Activated B cell treated with CpG ODN at 0.5 μM for 24 hours (primary cell): ENCODE results near the gene NNMT. TPM values are rescaled to one million over a fixed set of nuclear protein-coding genes. Genes with fewer than 3 reads are reported as not detected.

Experiments
- ATAC-seq: fragments of 200-7000 bp; cut with Tn5 transposase; one replicate; pipeline ENCODE4 v1.10.0; 2021; ENCODE audit warnings: low read depth, mild to moderate bottlenecking, moderate library complexity
- CTCF ChIA-PET: fragments of 350-600 bp; sonication (Branson Sonifier 250); formaldehyde crosslinking; loops from one replicate; lab custom pipeline; 2021; ENCODE audit warnings: antibody characterized with exemption; lab: Charles Lee
- POLR2A ChIA-PET: fragments of 350-600 bp; sonication (Branson Sonifier 250); formaldehyde crosslinking; loops from one replicate; lab custom pipeline; 2021; ENCODE audit warnings: antibody characterized with exemption; lab: Charles Lee
- DNase-seq: peaks from one replicate; pipeline ENCODE4 v3.0.0; 2022
- H3K27ac Mint-ChIP-seq: one replicate; pipeline ENCODE4 v1.8.0; 2020; ENCODE audit warnings: mixed read lengths
- H3K27me3 Mint-ChIP-seq: one replicate; pipeline ENCODE4 v1.8.0; 2021; ENCODE audit warnings: mixed read lengths
- H3K36me3 Mint-ChIP-seq: one replicate; pipeline ENCODE4 v1.8.0; 2021; ENCODE audit warnings: low read depth, mixed read lengths
- H3K4me1 Mint-ChIP-seq: one replicate; pipeline ENCODE4 v1.8.0; 2021; ENCODE audit warnings: mixed read lengths
- H3K4me3 Mint-ChIP-seq: one replicate; pipeline ENCODE4 v1.8.0; 2020; ENCODE audit warnings: mild to moderate bottlenecking, mixed read lengths
- H3K9me3 Mint-ChIP-seq: one replicate; pipeline ENCODE4 v1.8.0; 2020; ENCODE audit warnings: mixed read lengths
- CTCF ChIP-seq: fragments of 200-600 bp; IDR thresholded peaks from one replicate; pipeline ENCODE4 v1.8.0; 2022; ENCODE audit warnings: antibody characterized with exemption, mild to moderate bottlenecking
- intact Hi-C: fragments of 100-400 bp; cut with micrococcal nuclease; formaldehyde crosslinking; loops from one replicate; pipeline ENCODE4 v1.15.1; 2024
- total RNA-seq: library from RNA; stranded (reverse); gene quantifications from 2 replicates; pipeline ENCODE4 v1.2.3, GENCODE V29; 2022

NNMT gene
- total RNA-seq, 1 donor from 2014 or later = not detected

- CTCF ChIA-PET = interaction anchor here (0.8 to 8.9 kb wide), 22 partner anchors 11 to 959 kb away, joined by 3 to 306 read pairs (median 6); partner anchors contain the start of gene ZBTB16
- DNase-seq (no peak), ATAC-seq (no peak)
- Mint-ChIP-seq H3K27ac (no peak overlapping the region), H3K27me3 (peaks cover 5% of the 10 kb centered on the region), H3K4me1 (peaks cover 31% of the 10 kb centered on the region), H3K4me3 (no peak overlapping the region), H3K36me3 (no peaks in the 10 kb centered on the region), H3K9me3 (no peaks in the 10 kb centered on the region)
- POLR2A ChIA-PET = no interaction called here
- intact Hi-C loops = loop anchor here (5.0 kb wide), 3 partner anchors 286 to 1676 kb away; partner anchors contain the start of gene HTR3A
- TF ChIP-seq CTCF = no peak
Observed at GRCh38 chr11:114262681-114263512, 33.3 kb upstream of the NNMT start.

DNA sequence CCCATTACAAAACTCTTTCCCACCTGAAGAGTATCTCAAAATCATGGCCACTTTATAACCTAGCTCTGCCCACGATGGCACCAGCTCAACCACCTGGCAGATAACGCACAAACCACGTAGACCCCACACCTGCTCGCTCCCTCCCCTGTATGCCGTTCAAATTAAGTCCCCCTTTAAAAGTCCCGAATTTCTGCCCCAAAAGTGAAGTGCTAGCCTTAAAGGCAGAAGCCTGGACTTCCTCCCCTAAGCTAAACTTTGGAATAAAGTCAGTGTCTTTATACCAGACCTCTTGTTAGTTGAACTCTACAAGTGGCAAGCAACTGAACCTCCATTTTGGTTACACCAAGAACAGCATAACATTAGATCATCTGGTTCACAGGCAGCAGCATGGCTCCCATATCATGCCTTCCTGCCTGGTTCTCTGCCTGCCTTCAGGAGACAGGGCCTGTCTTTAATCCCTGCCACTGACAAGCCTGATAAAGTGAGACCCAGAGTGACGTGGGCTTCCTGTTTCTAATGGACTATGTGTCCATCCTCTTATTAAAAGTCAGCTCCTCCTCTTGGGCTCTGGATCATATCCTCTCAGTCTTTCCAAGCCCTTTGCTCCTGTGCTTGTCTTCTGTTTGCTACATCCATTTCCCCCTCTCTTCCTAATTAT is 32.6 kb upstream of the NNMT start:
- intact Hi-C loops = loop anchor here (5.0 kb wide), 3 partner anchors 286 to 1676 kb away; partner anchors contain the start of gene HTR3A
- ATAC-seq = no peak
- CTCF ChIA-PET = interaction anchor here (0.8 to 8.9 kb wide), 11 partner anchors 12 to 957 kb away, joined by 3 to 306 read pairs (median 5); no protein-coding TSS in a partner anchor

GRCh38 chr11:114264381-114264780 is 31.8 kb upstream of the NNMT start:
- intact Hi-C loops = loop anchor here (5.0 kb wide), 3 partner anchors 287 to 1677 kb away; partner anchors contain the start of gene HTR3A
- Mint-ChIP-seq H3K27ac (no peak overlapping the region), H3K36me3 (no peaks in the 10 kb centered on the region), H3K9me3 (no peaks in the 10 kb centered on the region), H3K4me1 (peaks cover 18% of the 10 kb centered on the region), H3K27me3 (peaks cover 5% of the 10 kb centered on the region), H3K4me3 (no peak overlapping the region)
- POLR2A ChIA-PET = no interaction called here
- no peak for DNase-seq
- CTCF ChIA-PET = interaction anchor here (1.1 to 8.9 kb wide), 5 partner anchors 228 to 459 kb away, joined by 3 to 306 read pairs (median 118); no protein-coding TSS in a partner anchor
- ATAC-seq = no peak
- no peak for TF ChIP-seq CTCF

More for the DNA sequence above, 32.6 kb upstream of the NNMT start:
- Mint-ChIP-seq H3K27me3 (peaks cover 5% of the 10 kb centered on the region), H3K9me3 (no peaks in the 10 kb centered on the region), H3K4me1 (peaks cover 25% of the 10 kb centered on the region), H3K36me3 (no peaks in the 10 kb centered on the region), H3K4me3 (no peak overlapping the region), H3K27ac (no peak overlapping the region)
- POLR2A ChIA-PET = no interaction called here
- no peak for TF ChIP-seq CTCF
- DNase-seq = no peak

DNA sequence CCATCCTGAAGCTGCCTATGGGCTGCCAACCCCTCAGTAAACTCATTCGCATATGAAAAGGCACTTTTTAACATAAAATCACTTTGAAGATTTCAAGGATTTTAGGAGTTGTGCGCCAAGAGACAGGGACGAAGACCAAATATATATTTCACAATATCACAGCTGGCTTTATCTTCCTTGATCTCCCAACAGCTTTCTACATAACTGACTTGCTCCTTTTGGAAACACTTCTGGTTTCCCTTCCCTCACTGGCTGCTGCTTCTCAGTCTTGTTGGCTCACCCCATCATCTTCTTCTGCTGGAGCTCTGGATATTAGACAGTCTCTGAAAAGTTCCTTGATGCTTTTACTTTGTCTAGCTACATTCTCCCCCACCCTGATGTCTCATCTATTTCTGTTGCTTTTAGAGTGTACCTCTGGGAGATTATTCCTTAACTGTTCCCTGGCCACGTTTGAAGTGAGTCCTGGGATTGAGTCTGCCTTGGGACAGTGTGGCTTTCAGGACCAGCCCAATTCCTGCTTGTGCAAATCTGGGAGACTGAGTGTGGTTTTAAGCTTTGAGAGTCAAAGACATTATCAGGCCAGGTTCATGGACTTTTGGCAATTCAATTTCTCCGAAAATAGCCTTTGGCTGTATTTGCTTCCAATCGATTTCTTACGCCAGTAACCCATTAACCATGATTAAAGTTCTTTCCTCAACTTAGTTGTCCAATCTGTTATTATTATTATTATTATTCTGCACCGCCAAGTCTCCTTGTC is 30.9 kb upstream of the NNMT start:
- Mint-ChIP-seq H3K4me3 (no peak overlapping the region), H3K4me1 (peaks cover 9% of the 10 kb centered on the region), H3K27ac (no peak overlapping the region), H3K9me3 (no peaks in the 10 kb centered on the region), H3K36me3 (no peaks in the 10 kb centered on the region), H3K27me3 (peaks cover 5% of the 10 kb centered on the region)
- ATAC-seq (no peak), DNase-seq (no peak)
- ChIA-PET POLR2A (no interaction called here), CTCF (interaction anchor here (2.4 to 8.9 kb wide), 4 partner anchors 229 to 369 kb away, joined by 9 to 306 read pairs (median 198); no protein-coding TSS in a partner anchor)
- intact Hi-C loops = no loop called here
- no peak for TF ChIP-seq CTCF
